SU-DHL-6 (cell line): Measurements from ENCODE around the gene LIN28B.

ENCODE experiments used
- EZH2phosphoT487 ChIP-seq: fragments of 200-600 bp; sonication (generic), shearing (Covaris generic); conservative IDR thresholded peaks from 2 replicates; pipeline ENCODE4 v1.6.1; 2018; ENCODE audit warnings: mild to moderate bottlenecking, antibody characterized with exemption, low read length, moderate library complexity, mixed read lengths
- TF ChIP-seq, protein P1 (sequence below): fragments of 200-600 bp; sonication (generic); IDR thresholded peaks from one replicate; pipeline ENCODE4 v1.5.1; 2017; ENCODE audit warnings: antibody characterized with exemption, mild to moderate bottlenecking, low read length, moderate library complexity; ENCODE audit not compliant: insufficient read depth, poor library complexity, severe bottlenecking

GRCh38 chr6:105072798-105073199, 115.9 kb downstream of the LIN28B start:
- TF ChIP-seq, protein P1, sequence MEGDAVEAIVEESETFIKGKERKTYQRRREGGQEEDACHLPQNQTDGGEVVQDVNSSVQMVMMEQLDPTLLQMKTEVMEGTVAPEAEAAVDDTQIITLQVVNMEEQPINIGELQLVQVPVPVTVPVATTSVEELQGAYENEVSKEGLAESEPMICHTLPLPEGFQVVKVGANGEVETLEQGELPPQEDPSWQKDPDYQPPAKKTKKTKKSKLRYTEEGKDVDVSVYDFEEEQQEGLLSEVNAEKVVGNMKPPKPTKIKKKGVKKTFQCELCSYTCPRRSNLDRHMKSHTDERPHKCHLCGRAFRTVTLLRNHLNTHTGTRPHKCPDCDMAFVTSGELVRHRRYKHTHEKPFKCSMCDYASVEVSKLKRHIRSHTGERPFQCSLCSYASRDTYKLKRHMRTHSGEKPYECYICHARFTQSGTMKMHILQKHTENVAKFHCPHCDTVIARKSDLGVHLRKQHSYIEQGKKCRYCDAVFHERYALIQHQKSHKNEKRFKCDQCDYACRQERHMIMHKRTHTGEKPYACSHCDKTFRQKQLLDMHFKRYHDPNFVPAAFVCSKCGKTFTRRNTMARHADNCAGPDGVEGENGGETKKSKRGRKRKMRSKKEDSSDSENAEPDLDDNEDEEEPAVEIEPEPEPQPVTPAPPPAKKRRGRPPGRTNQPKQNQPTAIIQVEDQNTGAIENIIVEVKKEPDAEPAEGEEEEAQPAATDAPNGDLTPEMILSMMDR = no peak
- TF ChIP-seq EZH2phosphoT487 = no peak
